Activated naive CD4-positive, alpha-beta T cell treated with anti-CD3 and anti-CD28 coated beads, Interleukin-2, amount 50 U/mL, for 72 hours (primary cell): ENCODE results near the gene ETHE1. TPM values are rescaled to one million over a fixed set of nuclear protein-coding genes. Genes with fewer than 3 reads are reported as not detected.

ENCODE experiments used
- ATAC-seq, 2 donors: fragments of 150-1000 bp; cut with Tn5 transposase; 2 replicates each; pipeline ENCODE4 v1.10.0; 2021; ENCODE audit warnings: mild to moderate bottlenecking in 2 of 2, moderate library complexity in 2 of 2
- DNase-seq, 2 donors: peaks; one replicate each; pipeline ENCODE4 v3.0.0; 2021 to 2022; ENCODE audit warnings: low spot score in 2 of 2
- H3K27ac Mint-ChIP-seq, 2 donors: one replicate each; pipeline ENCODE4 v1.8.0; 2022; ENCODE audit warnings: mild to moderate bottlenecking in 2 of 2, mixed read lengths in 2 of 2
- H3K36me3 Mint-ChIP-seq, 2 donors: one replicate each; pipeline ENCODE4 v1.8.0; 2022; ENCODE audit warnings: mixed read lengths in 2 of 2
- H3K9me3 Mint-ChIP-seq, 2 donors: one replicate each; pipeline ENCODE4 v1.8.0; 2022; ENCODE audit warnings: mixed read lengths in 2 of 2
- total RNA-seq, 2 donors: library from RNA; stranded (reverse); gene quantifications; one replicate each; pipeline ENCODE4 v1.2.3, GENCODE V29; 2022

The ETHE1 gene
- total RNA-seq, 2 donors from 2014 or later: 88.0 to 89.2 TPM

DNA sequence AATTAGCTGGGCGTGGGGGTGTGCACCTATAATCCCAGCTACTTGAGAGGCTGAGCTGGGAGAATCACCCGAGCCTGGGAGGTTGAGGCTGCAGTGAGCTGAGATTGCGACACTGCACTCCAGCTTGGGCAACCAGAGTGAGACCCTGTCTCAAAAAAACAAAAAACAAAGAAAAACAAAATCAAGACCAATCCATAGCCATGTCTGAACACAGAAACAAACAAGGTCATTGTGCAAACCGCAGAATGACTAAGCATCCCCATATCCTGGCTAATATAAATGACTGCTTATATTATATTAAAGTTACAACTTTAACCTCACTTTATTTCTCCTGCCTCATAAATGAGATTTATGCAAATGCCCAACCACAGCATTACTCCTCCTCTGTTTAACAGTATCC, 59.3 kb downstream of the ETHE1 start:
- ATAC-seq: no peak
- H3K9me3 Mint-ChIP-seq: no peaks in the 10 kb centered on the region
- H3K27ac Mint-ChIP-seq: no peak overlapping the region
- no peak for DNase-seq
- no peaks in the 10 kb centered on the region for H3K36me3 Mint-ChIP-seq

DNA sequence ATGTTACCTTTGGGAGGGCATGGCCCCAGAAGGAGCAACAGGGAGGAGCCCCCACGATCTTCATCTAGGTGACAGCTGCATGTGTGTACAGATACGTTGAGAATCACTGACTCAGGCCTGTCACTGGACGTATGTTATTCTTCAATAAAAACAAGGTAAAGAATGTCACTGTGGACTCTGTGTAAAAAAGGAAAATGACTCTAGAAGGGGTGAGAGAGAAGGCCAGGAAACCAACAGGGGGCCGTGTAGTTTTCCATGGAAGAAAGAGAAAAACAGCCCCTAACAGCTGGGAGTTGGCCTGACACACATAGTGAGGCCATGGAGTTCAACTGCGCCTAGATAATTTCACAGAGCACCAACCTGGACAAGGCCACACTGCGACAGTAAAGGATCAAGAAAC, 59.7 kb downstream of the ETHE1 start:
- Mint-ChIP-seq H3K36me3 (no peaks in the 10 kb centered on the region), H3K27ac (no peak overlapping the region), H3K9me3 (no peaks in the 10 kb centered on the region)
- no peak for ATAC-seq
- DNase-seq: no peak

- H3K36me3 Mint-ChIP-seq: no peaks in the 10 kb centered on the region
- ATAC-seq (no peak), DNase-seq (no peak)
- no peak overlapping the region for H3K27ac Mint-ChIP-seq
- H3K9me3 Mint-ChIP-seq: no peaks in the 10 kb centered on the region
Measured at GRCh38 chr19:43466793-43467192, 60.2 kb downstream of the ETHE1 start.

DNA sequence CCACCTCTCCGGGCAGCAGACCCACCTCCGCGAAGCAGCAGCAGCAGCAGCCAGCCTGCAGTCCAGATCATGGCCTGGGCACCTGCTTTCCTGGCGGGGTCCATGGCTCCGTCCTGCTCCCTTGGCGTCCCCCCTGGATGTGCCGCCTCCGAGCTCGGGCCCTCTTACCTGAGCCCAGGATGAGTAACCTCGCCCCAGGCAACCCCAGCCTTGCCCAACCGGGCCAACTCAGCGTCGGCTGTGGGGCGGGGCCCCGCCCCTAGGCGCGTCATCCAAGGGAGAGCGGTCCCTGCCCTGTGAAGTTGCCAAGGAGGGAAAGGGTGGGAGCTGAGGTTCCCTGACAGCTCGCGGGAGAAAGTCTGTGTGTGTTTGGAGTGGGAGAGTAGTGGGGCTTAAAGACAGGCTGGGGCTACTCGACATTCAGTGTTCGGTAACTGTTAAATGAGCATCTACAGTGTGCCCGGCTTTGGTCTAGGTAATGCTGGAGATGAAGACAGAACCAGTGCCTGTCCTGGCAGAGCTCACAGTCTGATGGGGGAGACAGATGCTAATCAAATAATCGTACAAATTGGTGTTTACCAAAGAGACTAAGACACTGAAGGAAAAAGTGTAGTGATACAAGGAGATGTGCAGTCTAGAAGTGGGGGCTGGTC, 61.4 kb downstream of the ETHE1 start, which contains the start of gene LYPD3:
TSS of gene LYPD3 (minus strand) at position 141 of the 653 bp plus-strand sequence. CDS start at position 104, 37 bp downstream.
- DNase-seq (no peak), ATAC-seq (no peak)
- Mint-ChIP-seq H3K36me3 (peaks cover 0 to 6% of the 10 kb centered on the region in 2 donors), H3K27ac (peak within 1 kb of the TSS in 1 of 2 donors; percentile 80), H3K9me3 (no peaks in the 10 kb centered on the region)

DNA sequence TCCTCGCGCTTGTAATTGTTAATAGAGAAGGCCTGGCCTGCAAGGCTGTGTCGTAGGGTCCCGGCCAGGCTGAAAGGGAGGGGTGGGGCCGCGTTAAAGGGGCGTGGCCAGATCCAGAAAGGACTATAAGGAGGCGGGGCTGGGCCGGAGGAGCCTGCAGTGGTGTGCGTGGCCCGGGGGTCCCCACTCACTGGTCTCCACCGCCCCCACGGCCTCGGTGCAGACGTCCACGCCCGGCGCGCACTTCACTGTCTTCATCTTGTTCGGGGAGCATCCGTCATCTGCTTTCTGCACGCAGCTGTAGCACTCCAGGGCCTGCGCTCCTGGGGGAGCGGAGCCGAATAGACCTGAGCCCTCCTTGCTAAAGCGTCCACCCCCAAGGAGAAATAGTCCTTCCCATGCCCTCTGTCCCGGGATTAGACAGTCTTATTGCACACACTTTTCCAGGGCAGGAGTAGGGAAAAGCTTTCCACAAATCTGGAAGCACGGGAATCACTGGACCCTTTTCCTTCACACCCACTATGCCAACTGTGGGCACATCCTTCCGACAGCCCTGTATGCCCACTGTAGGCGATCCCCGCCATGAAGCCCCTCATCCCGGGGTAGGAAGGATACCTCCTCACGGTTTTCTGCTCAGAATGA, 62.7 kb downstream of the ETHE1 start:
- Mint-ChIP-seq H3K27ac (peak overlapping the region; percentile 80 to 81), H3K9me3 (no peaks in the 10 kb centered on the region), H3K36me3 (peaks cover 0 to 6% of the 10 kb centered on the region in 2 donors)
- peak; percentile 45 to 53 for ATAC-seq
- peak in 1 of 2 donors; percentile 82 for DNase-seq

DNA sequence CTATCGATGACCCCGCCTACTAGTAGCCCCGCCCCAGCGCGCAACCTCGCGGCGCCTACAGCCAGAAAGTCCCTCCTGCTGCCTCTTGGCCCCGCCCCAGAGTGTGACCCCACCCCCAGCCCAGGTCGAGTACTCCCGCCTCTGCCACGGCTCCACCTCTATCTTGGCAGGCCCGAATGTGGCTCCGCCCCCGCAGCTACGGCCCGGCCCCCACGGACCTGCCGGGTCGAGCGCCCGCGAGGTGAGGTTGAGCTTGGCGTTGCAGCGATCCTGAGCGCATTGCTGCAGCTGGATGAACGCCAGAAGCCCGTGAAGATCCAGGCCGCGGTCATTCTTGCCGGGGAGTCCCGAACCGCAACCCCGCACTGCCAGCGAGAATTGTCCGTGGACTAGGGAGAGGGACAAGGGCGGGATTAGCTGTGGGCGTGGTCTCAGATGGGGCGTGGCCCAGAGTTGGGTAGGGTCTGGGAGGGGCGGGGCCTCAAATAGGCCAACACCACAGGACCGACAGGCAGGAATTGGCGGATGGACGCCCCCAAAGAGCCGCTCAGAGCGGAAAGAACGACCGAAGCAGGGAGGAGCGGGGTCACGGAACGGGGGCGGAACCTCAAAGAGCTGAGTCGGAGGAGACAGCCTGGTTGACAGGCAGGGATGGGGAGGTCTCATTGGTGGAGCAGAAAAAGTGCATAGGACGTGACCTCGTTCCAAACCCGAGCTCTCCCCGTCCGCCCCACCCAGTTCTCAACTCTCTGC, 63.4 kb downstream of the ETHE1 start:
- peak; percentile 84 to 85 for ATAC-seq
- H3K36me3 Mint-ChIP-seq: peaks cover 0 to 6% of the 10 kb centered on the region in 2 donors
- H3K9me3 Mint-ChIP-seq: no peaks in the 10 kb centered on the region
- peak overlapping the region; percentile 80 to 81 for H3K27ac Mint-ChIP-seq
- peak; percentile 97 to 98 for DNase-seq

GRCh38 chr19:43462785-43463380, 64.1 kb downstream of the ETHE1 start:
- ATAC-seq (no peak), DNase-seq (no peak)
- peak overlapping the region; percentile 17 to 80 for H3K27ac Mint-ChIP-seq
- H3K36me3 Mint-ChIP-seq: peaks cover 0 to 6% of the 10 kb centered on the region in 2 donors
- no peaks in the 10 kb centered on the region for H3K9me3 Mint-ChIP-seq

- no peak for ATAC-seq
Measured at GRCh38 chr19:43462383-43462782, 64.6 kb downstream of the ETHE1 start.

DNA sequence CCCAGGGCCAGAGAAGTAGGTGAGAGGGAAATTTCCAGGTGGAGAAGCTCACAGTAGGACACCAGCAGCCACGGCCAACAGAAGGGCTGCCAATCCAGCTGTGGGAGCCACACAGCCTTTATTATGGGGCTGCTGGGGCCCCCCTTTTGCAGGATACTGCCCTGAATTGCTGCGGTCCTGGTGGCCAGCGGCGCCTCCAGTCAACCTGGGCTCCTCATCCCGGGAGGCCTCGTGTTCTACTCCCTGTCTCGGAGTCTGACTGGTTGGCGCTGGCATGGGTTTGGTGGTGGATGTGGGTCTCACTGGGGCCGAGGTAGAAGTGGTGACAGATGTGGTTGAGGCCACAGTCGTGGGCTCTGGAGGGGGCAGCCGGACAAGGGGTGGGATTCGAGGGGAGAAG, 65.7 kb downstream of the ETHE1 start:
- H3K36me3 Mint-ChIP-seq: peaks cover 0 to 6% of the 10 kb centered on the region in 2 donors
- H3K27ac Mint-ChIP-seq: peak overlapping the region; percentile 33 to 77
- DNase-seq (no peak), ATAC-seq (no peak)
- H3K9me3 Mint-ChIP-seq: no peaks in the 10 kb centered on the region

More at GRCh38 chr19:43462383-43462782, 64.6 kb downstream of the ETHE1 start:
- DNase-seq: no peak
- Mint-ChIP-seq H3K9me3 (no peaks in the 10 kb centered on the region), H3K36me3 (peaks cover 0 to 6% of the 10 kb centered on the region in 2 donors), H3K27ac (peak overlapping the region; percentile 46 to 80)

DNA sequence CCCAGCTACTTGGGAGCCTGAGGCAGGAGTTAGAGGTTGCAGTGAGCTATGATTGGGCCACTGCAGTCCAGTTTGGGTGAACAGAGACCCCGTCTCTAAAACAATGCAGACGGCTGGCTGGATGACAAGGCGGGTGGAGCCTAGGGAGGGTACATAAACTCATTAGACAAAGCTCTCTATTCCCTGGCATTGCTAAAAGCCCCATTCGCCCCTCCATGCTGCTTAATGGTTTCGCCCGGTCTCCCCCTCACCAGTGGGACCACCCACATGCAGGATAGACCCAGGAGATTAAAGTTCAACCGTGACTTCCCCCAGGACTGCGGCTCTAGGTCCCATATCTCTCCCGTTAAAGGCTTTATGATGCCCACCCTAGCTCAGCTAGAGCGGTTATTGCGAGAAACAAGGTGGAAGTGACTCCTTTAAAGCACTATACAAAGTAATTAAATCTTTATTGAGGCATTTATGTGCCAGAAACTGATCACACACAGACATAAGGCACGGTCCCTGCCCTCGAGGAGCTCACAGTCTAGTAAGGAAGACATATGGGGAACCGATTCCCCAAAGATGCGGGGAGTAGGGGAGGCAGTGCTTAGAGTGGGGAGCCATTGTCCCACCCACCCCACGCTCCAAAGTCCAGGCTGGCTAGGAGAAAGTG, 66.5 kb downstream of the ETHE1 start:
- ATAC-seq: no peak
- peaks cover 0 to 6% of the 10 kb centered on the region in 2 donors for H3K36me3 Mint-ChIP-seq
- no peak for DNase-seq
- peak overlapping the region; percentile 33 to 77 for H3K27ac Mint-ChIP-seq
- no peaks in the 10 kb centered on the region for H3K9me3 Mint-ChIP-seq

GRCh38 chr19:43457809-43458208, 69.2 kb downstream of the ETHE1 start:
- H3K27ac Mint-ChIP-seq: no peak overlapping the region
- ATAC-seq (no peak), DNase-seq (no peak)
- H3K9me3 Mint-ChIP-seq: peaks cover 0 to under 1% of the 10 kb centered on the region in 2 donors
- H3K36me3 Mint-ChIP-seq: peaks cover 0 to 7% of the 10 kb centered on the region in 2 donors

Other genes with a start within 250 kb of the ETHE1 start
- gene CD177, start 173.5 kb downstream of the ETHE1 start, total RNA-seq: not detected
- gene TEX101, start 112.3 kb downstream of the ETHE1 start, total RNA-seq: not detected
- 1 to 10 TPM; 3.0 to 7.1 TPM for gene LYPD3, start 61.6 kb downstream of the ETHE1 start, total RNA-seq
- 10 to 100 TPM; 23.1 to 27.3 TPM for gene PHLDB3, start 22.5 kb downstream of the ETHE1 start, total RNA-seq
- gene ZNF575, start 6.0 kb upstream of the ETHE1 start, total RNA-seq: 1 to 10 TPM in 1 of 2 donors, under 1 TPM in 1; 0.98 to 3.3 TPM
- 10 to 100 TPM; 36.9 to 39.5 TPM for gene XRCC1, start 48.3 kb upstream of the ETHE1 start, total RNA-seq
- 1 to 10 TPM; 6.5 to 9.0 TPM for gene PINLYP, start 48.6 kb upstream of the ETHE1 start, total RNA-seq
- gene IRGQ, start 68.9 kb upstream of the ETHE1 start, total RNA-seq: 10 to 100 TPM; 21.6 to 29.4 TPM
- 10 to 100 TPM; 15.9 to 19.6 TPM for gene ZNF576, start 69.4 kb upstream of the ETHE1 start, total RNA-seq
- under 1 TPM; 0.68 to 0.80 TPM for gene SRRM5, start 84.9 kb upstream of the ETHE1 start, total RNA-seq
- gene ZNF428, start 92.4 kb upstream of the ETHE1 start, total RNA-seq: 10 to 100 TPM; 14.2 to 21.1 TPM
- under 1 TPM; 0.58 to 0.66 TPM for gene CADM4, start 112.6 kb upstream of the ETHE1 start, total RNA-seq
- 10 to 100 TPM; 13.8 to 20.8 TPM for gene PLAUR, start 143.0 kb upstream of the ETHE1 start, total RNA-seq
- not detected for gene IRGC, start 188.9 kb upstream of the ETHE1 start, total RNA-seq
- 100 to 1,000 TPM in 1 of 2 donors, 10 to 100 TPM in 1; 62.8 to 145 TPM for gene SMG9, start 227.8 kb upstream of the ETHE1 start, total RNA-seq